WI38 (cell line): ENCODE measurements around the gene MAPKAPK3.
A peak's percentile ranks its signal among the peaks of the same experiment; 100 is the strongest.

Experiments
- H3K4me3 ChIP-seq: 2 replicates; pipeline ENCODE4 v1.5.1; 2011; ENCODE audit warnings: low read depth, mild to moderate bottlenecking, control low read depth, low read length
- TF ChIP-seq, protein P1 (sequence below): IDR thresholded peaks from 2 replicates; pipeline ENCODE4 v1.5.1; 2012; ENCODE audit warnings: low read depth, mild to moderate bottlenecking, control low read depth, low read length

MAPKAPK3 gene

GRCh38 chr3:50617096-50617791, at the start of gene MAPKAPK3:
TSS of gene MAPKAPK3 (plus strand) at chr3:50617151. CDS start at chr3:50617566, 415 bp downstream.
- TF ChIP-seq, protein P1, sequence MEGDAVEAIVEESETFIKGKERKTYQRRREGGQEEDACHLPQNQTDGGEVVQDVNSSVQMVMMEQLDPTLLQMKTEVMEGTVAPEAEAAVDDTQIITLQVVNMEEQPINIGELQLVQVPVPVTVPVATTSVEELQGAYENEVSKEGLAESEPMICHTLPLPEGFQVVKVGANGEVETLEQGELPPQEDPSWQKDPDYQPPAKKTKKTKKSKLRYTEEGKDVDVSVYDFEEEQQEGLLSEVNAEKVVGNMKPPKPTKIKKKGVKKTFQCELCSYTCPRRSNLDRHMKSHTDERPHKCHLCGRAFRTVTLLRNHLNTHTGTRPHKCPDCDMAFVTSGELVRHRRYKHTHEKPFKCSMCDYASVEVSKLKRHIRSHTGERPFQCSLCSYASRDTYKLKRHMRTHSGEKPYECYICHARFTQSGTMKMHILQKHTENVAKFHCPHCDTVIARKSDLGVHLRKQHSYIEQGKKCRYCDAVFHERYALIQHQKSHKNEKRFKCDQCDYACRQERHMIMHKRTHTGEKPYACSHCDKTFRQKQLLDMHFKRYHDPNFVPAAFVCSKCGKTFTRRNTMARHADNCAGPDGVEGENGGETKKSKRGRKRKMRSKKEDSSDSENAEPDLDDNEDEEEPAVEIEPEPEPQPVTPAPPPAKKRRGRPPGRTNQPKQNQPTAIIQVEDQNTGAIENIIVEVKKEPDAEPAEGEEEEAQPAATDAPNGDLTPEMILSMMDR = no peak
- H3K4me3 ChIP-seq = peak within 1 kb of the TSS; percentile 79

DNA sequence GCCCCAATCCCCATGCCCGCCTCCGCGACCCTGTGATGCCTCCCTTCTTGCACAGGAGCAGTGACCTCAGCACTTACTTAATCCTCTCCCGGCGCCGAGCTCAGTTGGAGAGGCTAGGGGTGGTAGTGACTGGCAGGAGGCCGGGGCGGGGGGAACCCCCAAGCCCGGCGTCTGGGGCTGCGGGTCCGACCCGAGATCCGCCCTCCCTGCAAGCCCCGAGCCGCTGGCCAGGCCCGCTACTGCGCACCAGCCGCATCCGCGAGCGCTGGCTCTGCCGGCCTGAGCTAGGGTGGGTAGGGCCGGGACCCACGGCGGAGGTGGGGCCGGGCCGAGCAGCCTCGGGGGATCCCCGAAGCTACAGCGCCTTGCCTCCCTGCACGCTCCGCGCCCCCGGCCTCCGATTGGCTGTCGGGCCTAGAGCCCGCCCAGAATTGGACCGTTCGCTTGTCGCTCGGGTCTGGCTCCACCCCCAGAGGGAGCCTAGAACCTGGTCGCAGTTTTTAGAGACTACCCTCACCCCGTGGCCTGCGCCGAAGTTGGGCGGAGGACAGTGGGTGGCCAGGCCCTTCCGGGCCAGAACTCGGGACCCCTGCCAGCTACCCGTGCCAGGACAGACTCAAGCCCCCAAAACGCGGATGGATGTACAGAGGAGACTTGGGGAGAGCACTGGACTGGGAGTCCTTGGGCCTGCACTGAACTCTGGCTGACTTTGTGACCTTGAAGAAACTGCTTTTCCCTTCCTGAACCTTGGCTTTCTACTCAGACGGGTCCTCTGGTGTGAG, 49.4 kb upstream of the MAPKAPK3 start, which contains the start of gene C3orf18:
C3orf18 (minus strand) TSS at position 362 of the 782 bp plus-strand sequence. CDS start 2,048 bp downstream, outside the sequence.
- TF ChIP-seq, protein P1 = no peak
- H3K4me3 ChIP-seq = peak within 1 kb of the TSS; percentile 98

- TF ChIP-seq, protein P1 = no peak
- H3K4me3 ChIP-seq = peak within 1 kb of the TSS; percentile 98
Measured at GRCh38 chr3:50568947-50569749, 47.8 kb upstream of the MAPKAPK3 start, which contains the start of gene HEMK1. TSS of gene HEMK1 (plus strand) at chr3:50569522. CDS start at chr3:50571105, 1,583 bp downstream.

- peak overlapping the region; percentile 98 for H3K4me3 ChIP-seq
- TF ChIP-seq, protein P1 = no peak
Measured at GRCh38 chr3:50570508-50571279, 46.3 kb upstream of the MAPKAPK3 start.

DNA sequence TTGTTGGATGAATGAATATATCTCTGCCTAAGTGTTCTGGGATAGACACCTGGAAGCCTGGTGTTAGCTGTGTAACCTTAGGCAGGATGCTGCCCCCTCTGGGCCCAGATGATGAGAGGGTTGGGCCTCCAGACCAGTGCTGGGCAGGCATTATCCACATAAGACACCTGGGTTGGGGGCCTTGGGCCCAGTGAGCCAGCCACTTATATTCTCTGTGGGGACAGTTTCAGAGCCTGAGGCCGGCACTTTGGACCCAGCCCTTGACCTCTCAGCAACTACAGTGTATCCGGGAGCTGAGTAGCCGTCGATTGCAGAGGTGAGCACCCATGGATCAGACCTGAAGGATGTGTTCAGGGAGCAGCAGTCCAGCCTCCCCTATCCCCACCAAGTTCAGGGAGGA, 45.5 kb upstream of the MAPKAPK3 start:
- TF ChIP-seq, protein P1 = no peak
- H3K4me3 ChIP-seq = no peak overlapping the region

DNA sequence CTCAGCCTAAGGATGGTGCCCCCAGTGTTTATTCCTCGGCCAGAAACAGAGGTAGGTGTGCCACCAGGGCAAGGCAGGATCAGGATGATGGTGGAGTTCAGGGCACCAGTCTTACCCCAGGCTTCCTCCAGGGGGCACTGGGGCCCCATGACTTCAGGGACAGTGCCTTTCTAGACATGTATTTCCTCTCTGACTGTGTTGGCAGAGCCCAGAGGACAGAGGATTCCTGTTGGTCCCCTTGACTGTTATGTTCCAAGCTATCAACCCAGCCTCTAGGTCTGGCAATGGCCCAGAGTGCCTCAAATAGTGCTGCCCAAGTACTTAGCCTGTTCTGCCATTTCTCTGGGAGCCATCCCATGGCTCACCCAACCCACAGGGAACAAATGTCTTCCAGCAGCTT, 44.8 kb upstream of the MAPKAPK3 start:
- H3K4me3 ChIP-seq = no peak overlapping the region
- TF ChIP-seq, protein P1 = peak; percentile 91
